ENCODE data around the gene TRIM40. TPM values are rescaled to one million over a fixed set of nuclear protein-coding genes. Genes with fewer than 3 reads are reported as not detected.
A peak's percentile ranks its signal among the peaks of the same experiment; 100 is the strongest.
"Not testable (repeated sequence)": the region's sequence is repeated elsewhere in the genome, so short reads cannot be mapped to it uniquely, and the experiment has no call there.

Gene TRIM40
- polyA plus RNA-seq, 1 experiment = not detected

DNA sequence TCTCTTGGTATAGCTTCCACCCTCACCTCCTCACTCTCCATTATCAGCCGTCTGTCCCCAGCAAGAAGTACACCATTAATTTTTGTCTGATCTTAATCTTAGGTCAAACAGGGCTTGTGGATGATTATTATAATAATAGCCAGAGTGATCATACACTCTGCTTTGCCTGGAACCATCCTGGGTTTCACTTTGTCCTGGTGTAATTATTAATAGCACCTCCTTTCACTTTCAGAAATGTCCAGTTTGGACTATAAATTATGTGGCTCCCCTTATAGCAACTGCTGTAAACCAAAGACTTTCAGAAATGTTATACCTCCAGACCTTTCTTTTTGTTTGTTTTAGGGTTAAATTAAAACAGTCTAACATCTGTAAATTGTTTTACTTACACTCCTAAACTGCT is 22.1 kb upstream of the TRIM40 start:
- no peak for DNase-seq (ENCODE audit: low read depth)
- no peaks in the 10 kb centered on the region for H3K36me3 ChIP-seq (ENCODE audit: control insufficient read depth, insufficient read depth, low read length)
- ChIA-PET POLR2A (interaction anchor here (0.7 kb wide), 1 partner anchor 10 kb away, joined by 3 read pairs; no protein-coding TSS in a partner anchor), CTCF (interaction anchor here (1.0 kb wide), 1 partner anchor 12 kb away, joined by 3 read pairs; no protein-coding TSS in a partner anchor)
- no peak overlapping the region for H3K4me3 ChIP-seq (ENCODE audit: low read depth, low read length)
- TF ChIP-seq, protein P1, sequence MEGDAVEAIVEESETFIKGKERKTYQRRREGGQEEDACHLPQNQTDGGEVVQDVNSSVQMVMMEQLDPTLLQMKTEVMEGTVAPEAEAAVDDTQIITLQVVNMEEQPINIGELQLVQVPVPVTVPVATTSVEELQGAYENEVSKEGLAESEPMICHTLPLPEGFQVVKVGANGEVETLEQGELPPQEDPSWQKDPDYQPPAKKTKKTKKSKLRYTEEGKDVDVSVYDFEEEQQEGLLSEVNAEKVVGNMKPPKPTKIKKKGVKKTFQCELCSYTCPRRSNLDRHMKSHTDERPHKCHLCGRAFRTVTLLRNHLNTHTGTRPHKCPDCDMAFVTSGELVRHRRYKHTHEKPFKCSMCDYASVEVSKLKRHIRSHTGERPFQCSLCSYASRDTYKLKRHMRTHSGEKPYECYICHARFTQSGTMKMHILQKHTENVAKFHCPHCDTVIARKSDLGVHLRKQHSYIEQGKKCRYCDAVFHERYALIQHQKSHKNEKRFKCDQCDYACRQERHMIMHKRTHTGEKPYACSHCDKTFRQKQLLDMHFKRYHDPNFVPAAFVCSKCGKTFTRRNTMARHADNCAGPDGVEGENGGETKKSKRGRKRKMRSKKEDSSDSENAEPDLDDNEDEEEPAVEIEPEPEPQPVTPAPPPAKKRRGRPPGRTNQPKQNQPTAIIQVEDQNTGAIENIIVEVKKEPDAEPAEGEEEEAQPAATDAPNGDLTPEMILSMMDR (IDR thresholded peaks at IDR 0.05; ENCODE audit: insufficient read depth, low read depth, low read length) = no peak
- peaks cover 17% of the 10 kb centered on the region for H3K27me3 ChIP-seq (ENCODE audit: control insufficient read depth, insufficient read depth, low read length)

DNA sequence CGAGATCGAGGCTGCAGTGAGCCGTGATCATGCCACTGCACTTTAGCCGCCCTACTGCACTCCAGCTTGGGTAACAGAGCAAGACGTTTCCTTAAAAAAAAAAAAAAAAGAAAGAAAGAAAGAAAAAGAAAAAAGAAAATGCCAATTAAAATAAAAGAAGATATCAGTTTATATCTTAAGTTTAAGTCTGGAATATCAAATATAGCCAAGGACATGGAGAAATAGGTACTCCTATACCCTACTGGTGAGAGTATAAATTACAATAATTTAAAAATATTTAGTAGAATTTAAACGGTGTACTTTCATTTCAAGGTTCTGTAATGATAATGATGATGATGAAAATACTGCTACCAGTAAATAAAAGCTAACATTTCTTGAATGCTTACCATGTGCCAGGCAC is 19.2 kb upstream of the TRIM40 start:
- ChIA-PET CTCF (interaction anchor here (0.9 to 2.3 kb wide), 2 partner anchors 11 to 14 kb away, joined by 3 to 9 read pairs; no protein-coding TSS in a partner anchor), POLR2A (no interaction called here)
- H3K27me3 ChIP-seq (ENCODE audit: control insufficient read depth, insufficient read depth, low read length) = peaks cover 11% of the 10 kb centered on the region

DNA sequence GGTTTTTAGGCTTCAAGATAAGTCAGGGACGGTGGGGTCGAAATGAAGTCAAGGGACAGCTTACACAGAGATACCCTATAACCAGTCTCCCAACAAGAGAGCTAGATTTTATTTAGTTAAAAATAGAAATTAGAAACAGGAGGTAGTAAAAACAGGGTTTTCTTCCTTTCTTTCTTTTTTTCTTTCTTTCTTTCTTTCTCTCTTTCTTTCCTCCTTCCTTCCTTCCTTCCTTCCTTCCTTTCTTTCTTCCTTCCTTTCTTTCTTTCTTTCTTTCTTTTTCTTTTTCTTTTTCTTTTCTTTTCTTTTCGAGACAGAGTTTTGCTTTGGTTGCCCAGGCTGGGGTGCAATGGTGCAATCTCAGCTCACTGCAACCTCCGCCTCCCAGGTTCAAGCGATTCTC is 17.2 kb upstream of the TRIM40 start:
- H3K36me3 ChIP-seq (ENCODE audit: control insufficient read depth, insufficient read depth, low read length); H3K27me3 ChIP-seq (ENCODE audit: control insufficient read depth, insufficient read depth, low read length); DNase-seq (ENCODE audit: low read depth); H3K4me3 ChIP-seq (ENCODE audit: low read depth, low read length); POLR2A ChIA-PET: not testable (repeated sequence)
- CTCF ChIA-PET = interaction anchor here (3.1 kb wide), 1 partner anchor 13 kb away, joined by 7 read pairs; no protein-coding TSS in a partner anchor

More for the DNA sequence above, 19.2 kb upstream of the TRIM40 start:
- TF ChIP-seq, protein P1 (IDR thresholded peaks at IDR 0.05; ENCODE audit: insufficient read depth, low read depth, low read length) = no peak
- Histone ChIP-seq H3K36me3 (ENCODE audit: control insufficient read depth, insufficient read depth, low read length) (no peaks in the 10 kb centered on the region), H3K4me3 (ENCODE audit: low read depth, low read length) (no peak overlapping the region)
- no peak for DNase-seq (ENCODE audit: low read depth)

DNA sequence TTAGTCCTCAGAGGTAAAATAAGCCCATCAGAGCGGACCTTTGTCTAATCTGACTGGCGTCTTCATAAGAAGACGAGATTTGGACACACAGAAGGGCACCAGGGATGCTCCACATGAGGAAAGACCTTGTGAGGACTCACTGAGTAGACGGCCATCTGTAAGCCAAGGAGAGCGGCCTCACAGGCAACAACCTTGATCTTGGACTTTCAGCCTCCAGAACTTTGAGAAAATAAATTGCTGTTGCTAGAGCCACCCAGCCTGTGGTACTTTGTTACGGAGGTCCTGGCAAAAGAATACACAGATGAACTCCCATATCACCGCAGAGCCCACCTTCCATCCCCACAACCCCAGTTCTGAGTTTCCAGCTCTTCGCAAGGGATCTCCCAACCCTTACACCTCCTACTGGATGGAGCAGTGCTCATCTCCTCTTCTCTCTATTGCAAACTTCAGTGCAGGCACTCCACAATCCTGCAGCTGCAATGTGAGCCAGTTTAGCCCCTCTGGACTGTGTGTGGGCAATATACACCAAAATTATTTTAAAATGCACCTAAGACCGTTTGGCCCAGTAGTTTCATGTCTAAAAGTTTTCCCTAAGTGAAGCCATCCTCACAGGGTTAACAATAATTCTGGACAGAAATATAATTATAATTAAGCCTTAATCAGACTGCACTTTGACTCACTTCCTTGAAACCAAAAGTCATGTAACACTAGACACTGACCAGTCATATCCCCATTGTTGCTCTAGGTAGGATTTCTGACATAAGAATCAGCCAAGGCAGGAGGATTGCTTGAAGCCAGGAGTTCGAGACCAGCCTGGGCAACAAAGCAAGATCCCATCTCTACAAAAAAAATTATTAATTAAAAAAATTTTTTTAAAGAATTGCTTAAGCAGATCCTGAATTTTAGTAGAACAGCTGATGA is 14.2 kb upstream of the TRIM40 start:
- Histone ChIP-seq H3K36me3 (ENCODE audit: control insufficient read depth, insufficient read depth, low read length) (no peaks in the 10 kb centered on the region), H3K4me3 (ENCODE audit: low read depth, low read length) (no peak overlapping the region), H3K27me3 (ENCODE audit: control insufficient read depth, insufficient read depth, low read length) (peaks cover 3% of the 10 kb centered on the region)
- TF ChIP-seq, protein P1 (IDR thresholded peaks at IDR 0.05; ENCODE audit: insufficient read depth, low read depth, low read length) = no peak
- ChIA-PET CTCF (interaction anchor here (0.9 to 1.8 kb wide), 5 partner anchors 9 to 20 kb away, joined by 3 to 15 read pairs (median 5); no protein-coding TSS in a partner anchor), POLR2A (no interaction called here)
- no peak for DNase-seq (ENCODE audit: low read depth)

DNA sequence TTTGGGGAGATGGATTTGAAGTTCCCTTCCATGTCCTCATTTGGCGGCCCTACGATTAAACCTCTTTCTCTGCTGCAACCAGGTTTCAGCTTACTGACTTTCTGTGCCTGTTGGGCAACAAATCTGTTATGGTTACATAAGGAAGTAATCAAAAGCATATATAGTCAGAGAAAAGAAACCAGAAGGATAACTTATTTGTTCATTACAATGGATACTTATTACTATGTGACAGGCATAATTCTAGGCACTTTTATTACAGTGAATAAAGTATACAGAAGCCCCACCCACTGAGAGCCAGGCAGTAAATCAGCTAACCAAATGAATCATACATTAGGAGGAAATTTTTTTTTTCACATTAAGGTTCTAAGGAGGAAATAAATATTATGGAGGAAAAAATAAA is 13.4 kb upstream of the TRIM40 start:
- Histone ChIP-seq H3K4me3 (ENCODE audit: low read depth, low read length) (no peak overlapping the region), H3K27me3 (ENCODE audit: control insufficient read depth, insufficient read depth, low read length) (peaks cover 9% of the 10 kb centered on the region), H3K36me3 (ENCODE audit: control insufficient read depth, insufficient read depth, low read length) (no peaks in the 10 kb centered on the region)
- TF ChIP-seq, protein P1 (IDR thresholded peaks at IDR 0.05; ENCODE audit: insufficient read depth, low read depth, low read length) = no peak
- POLR2A ChIA-PET = no interaction called here
- peak; percentile 16 for DNase-seq (ENCODE audit: low read depth)
- CTCF ChIA-PET = interaction anchor here (0.9 to 1.8 kb wide), 5 partner anchors 8 to 21 kb away, joined by 3 to 15 read pairs (median 5); no protein-coding TSS in a partner anchor

Data from BJ (cell line).